ENCODE measurements around the gene CCDC197.

DNA sequence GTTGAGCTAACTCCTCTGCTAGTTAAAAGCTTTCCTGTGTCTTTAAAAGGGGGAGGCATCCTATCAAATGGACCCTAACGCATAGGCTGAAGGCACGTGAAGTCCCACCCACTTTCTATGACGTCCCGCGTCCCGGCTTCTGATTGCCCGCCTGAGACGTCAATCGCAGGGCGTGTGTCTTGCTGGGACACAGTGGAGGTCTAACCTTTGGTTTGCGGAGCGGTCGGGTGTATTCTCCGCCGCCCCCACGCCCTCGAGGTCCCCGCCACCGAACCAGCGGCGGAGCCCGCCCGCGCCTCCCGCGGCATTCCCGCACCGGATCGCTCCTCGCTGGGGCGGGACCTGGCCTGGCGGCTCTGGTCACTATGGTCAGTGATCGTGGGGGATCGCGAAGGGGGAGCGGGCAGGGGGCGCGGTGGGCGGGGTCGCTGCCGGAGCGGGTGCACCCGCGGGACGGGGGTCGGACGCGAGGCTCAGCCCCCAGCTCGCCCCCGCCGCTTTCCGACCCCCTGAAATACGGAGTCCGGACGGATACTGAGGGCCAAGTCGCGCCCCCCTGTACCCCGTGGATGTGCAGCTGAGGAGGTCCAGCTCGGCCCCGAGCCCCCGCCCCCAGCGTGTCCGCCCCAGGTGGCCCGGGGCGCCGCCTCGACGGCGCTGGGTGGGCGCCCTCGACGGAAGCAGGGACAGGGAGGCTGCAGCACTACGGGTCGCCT lies 29.2 kb downstream of the CCDC197 start, which contains the start of gene OTUB2:
- TF ChIP-seq, protein P1, sequence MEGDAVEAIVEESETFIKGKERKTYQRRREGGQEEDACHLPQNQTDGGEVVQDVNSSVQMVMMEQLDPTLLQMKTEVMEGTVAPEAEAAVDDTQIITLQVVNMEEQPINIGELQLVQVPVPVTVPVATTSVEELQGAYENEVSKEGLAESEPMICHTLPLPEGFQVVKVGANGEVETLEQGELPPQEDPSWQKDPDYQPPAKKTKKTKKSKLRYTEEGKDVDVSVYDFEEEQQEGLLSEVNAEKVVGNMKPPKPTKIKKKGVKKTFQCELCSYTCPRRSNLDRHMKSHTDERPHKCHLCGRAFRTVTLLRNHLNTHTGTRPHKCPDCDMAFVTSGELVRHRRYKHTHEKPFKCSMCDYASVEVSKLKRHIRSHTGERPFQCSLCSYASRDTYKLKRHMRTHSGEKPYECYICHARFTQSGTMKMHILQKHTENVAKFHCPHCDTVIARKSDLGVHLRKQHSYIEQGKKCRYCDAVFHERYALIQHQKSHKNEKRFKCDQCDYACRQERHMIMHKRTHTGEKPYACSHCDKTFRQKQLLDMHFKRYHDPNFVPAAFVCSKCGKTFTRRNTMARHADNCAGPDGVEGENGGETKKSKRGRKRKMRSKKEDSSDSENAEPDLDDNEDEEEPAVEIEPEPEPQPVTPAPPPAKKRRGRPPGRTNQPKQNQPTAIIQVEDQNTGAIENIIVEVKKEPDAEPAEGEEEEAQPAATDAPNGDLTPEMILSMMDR (IDR thresholded peaks at IDR 0.05) = no peak
- no peak for TF ChIP-seq POLR2A (IDR thresholded peaks at IDR 0.05)

Data from prostate gland (tissue), 2 donors.